LNCAP (cell line): ENCODE measurements around the gene KRTAP10-8.

Experiments
- TF ChIP-seq, protein P1 (sequence below): fragments of 450-650 bp; IDR thresholded peaks from 2 replicates; pipeline ENCODE4 v1.5.1; 2017; ENCODE audit warnings: mild to moderate bottlenecking

Gene KRTAP10-8

DNA sequence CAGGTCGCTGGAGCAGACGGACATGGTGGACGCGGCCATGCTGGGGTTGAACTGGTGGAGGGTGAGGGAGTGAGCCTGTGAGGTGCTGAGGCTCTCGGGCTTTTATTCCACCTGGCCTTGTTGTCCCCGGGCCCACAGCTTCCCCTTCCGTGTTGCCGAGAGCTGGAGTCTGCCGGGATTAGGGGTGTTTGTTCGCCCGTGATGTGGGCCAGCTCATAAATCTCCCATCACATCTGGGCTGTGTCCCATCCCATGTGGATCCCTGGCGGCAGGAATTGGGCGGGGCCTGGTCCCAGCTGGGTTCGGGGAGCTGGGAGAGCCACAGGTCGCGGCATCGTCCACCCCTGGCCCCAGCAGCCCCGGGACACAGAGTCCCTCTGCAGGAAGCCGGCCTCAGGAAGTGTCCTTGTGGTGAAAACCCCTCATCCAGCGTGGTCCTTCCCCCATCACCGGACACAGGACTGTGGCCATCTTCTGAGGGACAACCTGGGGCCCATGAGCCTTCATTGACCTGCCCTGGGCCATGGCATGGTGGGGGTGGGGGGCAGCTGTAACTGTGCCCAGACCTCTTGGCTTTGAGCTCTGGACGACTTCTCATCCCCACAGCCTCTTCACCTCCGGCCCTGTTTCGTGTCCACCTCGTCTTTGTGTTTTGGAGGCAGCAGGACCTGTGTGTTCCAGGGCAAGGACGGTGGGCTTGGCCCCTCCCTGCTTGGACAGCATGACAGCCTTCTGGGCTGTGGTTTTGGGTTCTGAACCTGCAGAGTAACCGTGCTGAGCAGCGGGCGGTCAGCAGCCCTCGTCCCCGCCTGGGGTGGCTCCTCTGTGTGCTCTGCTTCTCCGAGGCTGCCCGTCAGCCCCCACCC is 19.2 kb upstream of the KRTAP10-8 start, which contains the start of gene KRTAP10-6:
KRTAP10-6 (minus strand) TSS at position 60 of the 866 bp plus-strand sequence; CDS start at position 39, 21 bp downstream.
- TF ChIP-seq, protein P1, sequence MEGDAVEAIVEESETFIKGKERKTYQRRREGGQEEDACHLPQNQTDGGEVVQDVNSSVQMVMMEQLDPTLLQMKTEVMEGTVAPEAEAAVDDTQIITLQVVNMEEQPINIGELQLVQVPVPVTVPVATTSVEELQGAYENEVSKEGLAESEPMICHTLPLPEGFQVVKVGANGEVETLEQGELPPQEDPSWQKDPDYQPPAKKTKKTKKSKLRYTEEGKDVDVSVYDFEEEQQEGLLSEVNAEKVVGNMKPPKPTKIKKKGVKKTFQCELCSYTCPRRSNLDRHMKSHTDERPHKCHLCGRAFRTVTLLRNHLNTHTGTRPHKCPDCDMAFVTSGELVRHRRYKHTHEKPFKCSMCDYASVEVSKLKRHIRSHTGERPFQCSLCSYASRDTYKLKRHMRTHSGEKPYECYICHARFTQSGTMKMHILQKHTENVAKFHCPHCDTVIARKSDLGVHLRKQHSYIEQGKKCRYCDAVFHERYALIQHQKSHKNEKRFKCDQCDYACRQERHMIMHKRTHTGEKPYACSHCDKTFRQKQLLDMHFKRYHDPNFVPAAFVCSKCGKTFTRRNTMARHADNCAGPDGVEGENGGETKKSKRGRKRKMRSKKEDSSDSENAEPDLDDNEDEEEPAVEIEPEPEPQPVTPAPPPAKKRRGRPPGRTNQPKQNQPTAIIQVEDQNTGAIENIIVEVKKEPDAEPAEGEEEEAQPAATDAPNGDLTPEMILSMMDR = no peak

DNA sequence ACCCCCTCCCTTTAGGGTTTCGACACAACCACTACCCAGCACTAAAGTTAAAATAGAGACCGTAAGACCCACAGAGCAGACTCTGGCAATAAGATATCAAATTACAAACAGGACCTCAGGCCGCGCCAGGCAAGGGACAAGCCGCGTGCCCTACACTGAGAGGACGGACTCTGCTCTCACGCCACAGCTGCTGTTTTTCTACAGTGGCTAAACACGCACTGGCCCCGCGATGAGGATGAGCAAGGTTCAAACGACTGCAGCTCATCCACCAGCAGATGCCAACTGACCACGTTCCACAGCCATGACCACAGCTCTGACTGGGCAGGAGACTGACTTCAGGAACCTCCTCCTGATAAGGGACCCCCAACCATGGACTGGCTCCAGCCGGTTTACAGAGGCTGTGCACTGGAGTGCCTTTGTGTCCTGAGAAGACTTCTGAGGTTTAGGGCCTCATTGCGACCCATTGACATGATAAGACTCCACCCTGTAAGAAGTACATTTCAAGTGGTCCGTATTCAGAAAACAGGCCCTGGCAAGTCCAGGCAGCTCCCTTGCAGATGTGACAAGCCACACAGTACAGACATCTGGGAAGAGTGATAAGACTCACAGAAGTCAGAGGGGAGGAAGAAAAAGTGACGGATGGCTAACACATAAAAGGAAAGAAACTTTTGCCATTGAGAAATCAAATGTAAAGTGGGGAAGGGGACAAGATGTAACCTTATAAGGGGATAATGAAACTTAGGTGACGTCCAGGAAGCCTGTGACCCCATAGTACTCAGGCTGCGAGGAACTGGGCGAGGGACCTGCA is 18.1 kb upstream of the KRTAP10-8 start:
- TF ChIP-seq, protein P1 = no peak

DNA sequence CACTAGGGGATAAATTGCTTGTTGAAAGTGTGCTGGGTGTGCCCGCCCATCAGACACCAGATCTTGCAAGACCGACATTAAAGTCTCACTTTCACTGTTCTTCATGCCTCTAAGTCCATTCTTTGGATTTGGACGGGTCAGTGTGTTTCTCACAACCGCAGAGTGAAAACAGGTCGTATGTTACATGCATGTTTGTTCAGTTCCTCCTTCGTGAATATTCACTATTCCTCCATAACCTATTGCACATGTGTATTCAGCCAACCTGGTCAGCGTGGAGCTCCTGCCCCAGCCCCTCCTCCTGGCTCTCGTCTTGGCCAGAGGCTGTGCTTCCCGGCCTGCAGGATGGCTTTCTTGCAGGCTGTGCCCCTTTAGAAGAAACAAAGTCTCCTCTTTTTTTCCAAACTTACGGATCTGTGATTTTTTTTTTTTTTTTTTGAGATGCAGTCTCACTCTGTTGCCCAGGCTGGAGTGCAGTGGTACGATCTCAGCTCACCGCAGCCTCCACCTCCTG is 17.4 kb upstream of the KRTAP10-8 start:
- TF ChIP-seq, protein P1 = no peak

DNA sequence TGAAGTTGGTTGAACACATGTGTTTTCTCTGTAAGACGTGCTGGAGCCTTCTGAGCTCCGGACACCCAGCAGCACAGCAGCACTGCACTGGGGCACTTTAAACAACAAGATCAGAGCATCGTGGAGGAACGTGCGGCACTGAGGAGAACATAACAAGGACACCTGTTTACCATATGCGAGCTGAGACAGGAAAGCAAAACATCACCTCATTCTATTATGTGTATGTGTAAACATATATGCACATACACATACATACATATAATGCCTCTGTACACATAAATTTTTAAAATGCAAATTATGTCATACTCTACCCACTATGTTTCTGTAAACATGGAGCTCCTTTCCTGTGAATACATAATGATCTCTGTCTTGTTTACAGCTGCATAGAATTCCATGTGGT is 16.4 kb upstream of the KRTAP10-8 start:
- TF ChIP-seq, protein P1 = no peak

DNA sequence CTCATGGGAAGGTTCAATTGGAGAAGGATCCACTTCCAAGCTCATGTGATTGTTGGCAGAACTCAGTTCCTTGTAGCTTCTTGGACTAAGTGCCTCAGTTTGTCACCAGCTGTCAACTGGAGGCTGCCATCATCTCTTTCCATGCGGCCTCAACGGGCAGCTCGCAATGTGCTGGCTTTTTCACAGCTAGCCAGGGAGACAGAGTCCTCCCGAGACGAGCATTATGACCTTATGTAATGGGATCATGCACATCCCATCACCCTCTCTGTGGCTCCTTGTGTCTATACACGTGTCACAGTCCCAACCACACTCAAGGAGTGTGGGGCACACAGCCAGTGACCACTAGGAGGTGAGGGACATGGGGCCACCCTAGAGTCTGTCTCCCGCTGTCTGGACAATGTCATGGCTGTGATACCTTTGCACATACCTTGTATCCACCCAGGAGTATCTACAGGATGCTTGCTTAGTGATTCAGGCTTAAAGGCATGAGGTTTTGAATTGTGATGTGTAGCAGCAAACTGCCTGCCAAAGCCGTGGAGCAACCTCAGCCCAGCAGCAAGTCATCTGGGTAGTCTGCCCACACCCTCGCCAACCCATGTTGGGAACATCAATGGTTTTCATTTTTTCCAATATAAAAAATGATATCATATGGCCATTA is 15.7 kb upstream of the KRTAP10-8 start:
- TF ChIP-seq, protein P1 = no peak

DNA sequence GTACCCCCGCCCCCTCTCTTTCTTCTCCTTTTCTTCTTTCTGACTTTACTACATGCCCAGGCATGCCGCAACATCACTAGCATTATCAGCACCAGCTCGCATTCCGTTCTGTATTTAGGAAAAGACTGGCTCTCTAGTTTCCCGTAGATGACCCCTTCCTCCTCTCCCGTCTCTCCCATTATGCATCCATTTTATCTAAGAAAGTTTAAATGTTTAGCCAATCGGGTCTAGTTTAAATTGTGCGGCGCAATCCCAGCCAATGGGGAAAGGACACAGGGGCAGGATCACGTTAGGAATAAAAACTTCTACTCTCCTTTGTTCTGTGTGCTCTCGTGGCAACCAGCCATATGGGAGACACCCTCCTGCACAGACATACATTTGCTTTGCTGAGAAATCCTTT is 13.8 kb upstream of the KRTAP10-8 start:
- TF ChIP-seq, protein P1 = no peak
